Mucosa of stomach (tissue), 1 donor: ENCODE measurements around the gene INSM2.

Experiments
- H3K27me3 ChIP-seq: one replicate; pipeline ENCODE4 v1.7.0; 2013; ENCODE audit warnings: mild to moderate bottlenecking, low read length; ENCODE audit not compliant: control insufficient read depth, insufficient read depth
- H3K36me3 ChIP-seq: one replicate; pipeline ENCODE4 v1.7.0; 2013; ENCODE audit warnings: low read length; ENCODE audit not compliant: control insufficient read depth, insufficient read depth
- H3K4me1 ChIP-seq: one replicate; pipeline ENCODE4 v1.7.0; 2013; ENCODE audit warnings: mild to moderate bottlenecking, low read length; ENCODE audit not compliant: control insufficient read depth, insufficient read depth
- H3K4me3 ChIP-seq: one replicate; pipeline ENCODE4 v1.7.0; 2013; ENCODE audit warnings: low read length
- H3K9ac ChIP-seq: one replicate; pipeline ENCODE4 v1.7.0; 2013; ENCODE audit warnings: mild to moderate bottlenecking, low read length, moderate library complexity
- H3K9me3 ChIP-seq: one replicate; pipeline ENCODE4 v1.7.0; 2013; ENCODE audit warnings: mild to moderate bottlenecking, low read length, moderate library complexity; ENCODE audit not compliant: control insufficient read depth
- donor health status: Pancreatic carcinoma.

INSM2 gene, protein sequence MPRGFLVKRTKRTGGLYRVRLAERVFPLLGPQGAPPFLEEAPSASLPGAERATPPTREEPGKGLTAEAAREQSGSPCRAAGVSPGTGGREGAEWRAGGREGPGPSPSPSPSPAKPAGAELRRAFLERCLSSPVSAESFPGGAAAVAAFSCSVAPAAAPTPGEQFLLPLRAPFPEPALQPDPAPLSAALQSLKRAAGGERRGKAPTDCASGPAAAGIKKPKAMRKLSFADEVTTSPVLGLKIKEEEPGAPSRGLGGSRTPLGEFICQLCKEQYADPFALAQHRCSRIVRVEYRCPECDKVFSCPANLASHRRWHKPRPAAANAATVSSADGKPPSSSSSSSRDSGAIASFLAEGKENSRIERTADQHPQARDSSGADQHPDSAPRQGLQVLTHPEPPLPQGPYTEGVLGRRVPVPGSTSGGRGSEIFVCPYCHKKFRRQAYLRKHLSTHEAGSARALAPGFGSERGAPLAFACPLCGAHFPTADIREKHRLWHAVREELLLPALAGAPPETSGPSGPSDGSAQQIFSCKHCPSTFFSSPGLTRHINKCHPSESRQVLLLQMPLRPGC

DNA sequence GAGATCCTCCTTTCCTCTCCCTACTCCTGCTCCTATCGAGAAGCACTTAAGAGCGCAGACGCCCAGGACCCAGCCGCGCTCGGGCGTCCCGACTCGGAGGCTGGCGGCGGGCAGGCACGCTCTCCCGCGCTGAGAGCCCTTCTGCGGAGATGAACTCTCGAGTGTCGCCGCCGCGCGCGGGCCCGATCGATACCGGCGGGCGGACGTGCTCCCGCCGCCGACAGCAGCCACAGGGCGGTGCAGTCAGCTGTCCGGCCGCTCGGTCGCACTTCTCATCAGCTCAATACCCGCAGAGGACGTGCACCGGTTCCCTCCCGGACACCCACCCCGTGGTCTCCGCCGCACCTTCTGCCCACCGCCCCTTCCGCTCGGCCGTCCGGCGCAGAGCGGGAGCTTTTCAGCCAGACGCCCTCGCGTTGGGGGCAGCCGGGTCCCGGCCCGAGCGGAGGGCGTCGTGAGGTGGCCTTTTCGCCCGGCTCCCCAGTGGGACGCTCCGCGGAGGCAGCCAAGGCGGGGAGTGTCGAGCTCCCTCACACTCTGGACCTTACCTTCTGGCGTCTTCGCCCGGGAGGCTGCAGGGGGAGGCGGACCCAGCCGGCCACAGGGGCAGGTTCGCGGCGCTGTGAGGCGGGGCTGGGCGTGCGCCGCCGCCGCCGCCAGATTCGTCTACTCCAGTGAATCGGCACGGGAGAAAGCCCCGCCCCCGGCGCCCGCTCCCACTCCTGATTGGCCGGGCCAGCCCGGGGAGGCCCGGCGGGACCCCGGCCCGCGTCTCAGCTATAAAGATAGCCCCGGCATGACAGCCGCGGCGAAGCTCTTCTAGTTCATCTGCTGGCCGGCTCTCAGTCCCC lies at the start of gene INSM2:
TSS of gene INSM2 (plus strand) at position 808 of the 851 bp plus-strand sequence. CDS start 89 bp downstream, outside the sequence.
- Histone ChIP-seq H3K4me3 (no peak within 1 kb of the TSS), H3K9ac (no peak within 1 kb of the TSS), H3K9me3 (no peaks in the 10 kb centered on the region), H3K27me3 (peaks cover 43% of the 10 kb centered on the region), H3K4me1 (peaks cover 12% of the 10 kb centered on the region), H3K36me3 (no peaks in the 10 kb centered on the region)

DNA sequence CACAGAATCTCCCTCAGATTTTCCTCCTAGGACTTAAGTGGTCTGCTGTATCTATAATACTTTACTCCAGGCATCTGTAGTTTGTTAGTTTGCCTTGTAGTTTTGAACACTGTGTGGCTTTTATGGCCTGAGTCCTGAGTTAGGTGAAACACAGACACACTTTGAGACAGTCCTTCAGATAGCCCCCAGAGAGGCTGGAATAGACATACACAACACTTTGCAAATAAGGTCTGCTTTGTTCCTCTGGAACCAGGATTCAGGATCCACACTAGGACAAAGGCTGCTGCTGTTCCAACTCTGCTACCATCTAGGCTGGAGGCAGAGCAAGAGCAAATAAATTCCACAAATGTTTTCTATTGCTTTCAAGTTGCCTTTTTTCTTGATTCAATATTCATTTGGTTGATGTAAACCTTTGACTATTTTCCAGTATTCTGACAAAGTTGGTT lies 41.4 kb upstream of the INSM2 start:
- no peaks in the 10 kb centered on the region for H3K36me3 ChIP-seq
- no peaks in the 10 kb centered on the region for H3K27me3 ChIP-seq
- no peak overlapping the region for H3K4me3 ChIP-seq
- no peaks in the 10 kb centered on the region for H3K4me1 ChIP-seq
- no peak overlapping the region for H3K9ac ChIP-seq
- no peaks in the 10 kb centered on the region for H3K9me3 ChIP-seq

DNA sequence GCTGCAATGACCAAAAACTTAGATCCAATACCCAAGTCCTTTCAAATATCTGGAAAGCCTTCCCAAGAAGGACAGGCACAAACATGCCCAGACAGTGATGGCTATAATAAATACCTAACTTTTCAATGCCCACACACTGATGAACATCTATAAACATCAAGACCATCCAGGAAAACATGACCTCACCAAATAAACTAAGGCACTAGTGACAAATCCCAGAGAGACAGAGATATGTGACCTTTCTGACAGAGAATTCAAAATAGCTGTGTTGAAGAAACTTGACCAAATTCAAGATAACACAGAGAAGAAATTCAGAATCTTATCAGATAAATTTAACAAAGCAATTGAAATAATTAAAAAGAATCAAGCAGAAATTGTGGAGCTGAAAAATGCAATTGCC lies 38.7 kb upstream of the INSM2 start:
- H3K9ac ChIP-seq: no peak overlapping the region
- H3K36me3 ChIP-seq: no peaks in the 10 kb centered on the region
- no peaks in the 10 kb centered on the region for H3K9me3 ChIP-seq
- H3K4me3 ChIP-seq: no peak overlapping the region
- no peaks in the 10 kb centered on the region for H3K4me1 ChIP-seq
- no peaks in the 10 kb centered on the region for H3K27me3 ChIP-seq

DNA sequence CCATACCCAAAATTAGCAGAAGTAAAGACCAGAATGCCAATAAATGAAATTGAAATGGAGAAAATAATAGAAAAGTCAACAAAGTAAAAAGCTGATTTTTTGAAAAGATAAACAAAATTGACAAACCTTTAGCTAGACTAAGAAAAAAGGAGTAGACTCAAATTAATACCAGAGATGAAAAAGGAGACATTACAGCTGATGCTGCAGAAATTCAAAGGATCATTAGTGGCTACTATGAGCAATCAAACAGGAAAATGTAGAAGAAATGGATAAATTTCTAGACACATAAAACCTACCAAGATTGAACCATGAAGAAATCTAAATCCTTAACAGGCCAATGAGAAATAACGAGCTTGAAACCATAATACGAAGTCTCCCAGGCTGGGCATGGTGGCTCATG lies 34.8 kb upstream of the INSM2 start:
- H3K9ac ChIP-seq: no peak overlapping the region
- no peaks in the 10 kb centered on the region for H3K27me3 ChIP-seq
- no peaks in the 10 kb centered on the region for H3K9me3 ChIP-seq
- H3K4me1 ChIP-seq: no peaks in the 10 kb centered on the region
- no peaks in the 10 kb centered on the region for H3K36me3 ChIP-seq
- no peak overlapping the region for H3K4me3 ChIP-seq

DNA sequence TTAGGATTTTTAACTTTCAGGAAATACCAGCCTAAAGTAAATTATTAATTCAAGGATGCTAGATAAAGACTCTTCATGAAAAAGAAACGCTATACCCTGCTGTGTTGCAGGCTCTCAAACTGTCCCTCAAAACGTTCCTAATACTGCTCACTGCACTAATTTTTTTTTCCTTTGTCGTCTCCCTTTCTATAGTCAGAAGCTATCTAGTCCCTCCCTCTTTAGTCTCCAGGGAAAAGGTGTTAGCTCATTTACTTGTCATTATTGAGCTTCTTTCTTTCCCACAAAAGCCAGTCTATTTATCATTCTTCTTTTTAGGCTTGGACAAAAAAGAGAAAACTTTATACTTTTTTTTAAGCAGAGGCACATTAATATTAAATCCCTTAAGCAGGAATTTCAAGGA lies 30.3 kb upstream of the INSM2 start:
- H3K9me3 ChIP-seq: no peaks in the 10 kb centered on the region
- H3K4me3 ChIP-seq: no peak overlapping the region
- H3K27me3 ChIP-seq: no peaks in the 10 kb centered on the region
- H3K36me3 ChIP-seq: no peaks in the 10 kb centered on the region
- no peak overlapping the region for H3K9ac ChIP-seq
- no peaks in the 10 kb centered on the region for H3K4me1 ChIP-seq

DNA sequence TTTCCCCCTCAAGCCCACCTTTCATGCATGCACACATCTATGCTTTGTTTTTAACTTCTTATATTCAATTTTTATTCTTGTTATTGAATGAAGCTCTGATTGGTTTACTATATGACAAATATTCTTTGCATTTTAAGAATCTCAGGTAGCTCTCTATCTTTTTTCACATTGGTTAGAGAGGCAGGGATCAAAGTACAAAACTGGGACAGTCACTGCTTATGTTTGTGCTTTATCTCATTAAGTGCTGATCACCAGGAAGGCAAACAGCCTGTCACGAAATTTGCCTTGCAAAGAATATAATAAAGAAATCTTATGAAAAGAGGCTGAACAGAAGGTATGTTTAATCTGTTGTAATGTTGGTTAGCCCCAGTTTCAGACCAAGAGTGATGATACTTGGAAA lies 29.7 kb upstream of the INSM2 start:
- Histone ChIP-seq H3K4me1 (no peaks in the 10 kb centered on the region), H3K36me3 (no peaks in the 10 kb centered on the region), H3K9me3 (no peaks in the 10 kb centered on the region), H3K27me3 (no peaks in the 10 kb centered on the region), H3K9ac (no peak overlapping the region), H3K4me3 (no peak overlapping the region)

DNA sequence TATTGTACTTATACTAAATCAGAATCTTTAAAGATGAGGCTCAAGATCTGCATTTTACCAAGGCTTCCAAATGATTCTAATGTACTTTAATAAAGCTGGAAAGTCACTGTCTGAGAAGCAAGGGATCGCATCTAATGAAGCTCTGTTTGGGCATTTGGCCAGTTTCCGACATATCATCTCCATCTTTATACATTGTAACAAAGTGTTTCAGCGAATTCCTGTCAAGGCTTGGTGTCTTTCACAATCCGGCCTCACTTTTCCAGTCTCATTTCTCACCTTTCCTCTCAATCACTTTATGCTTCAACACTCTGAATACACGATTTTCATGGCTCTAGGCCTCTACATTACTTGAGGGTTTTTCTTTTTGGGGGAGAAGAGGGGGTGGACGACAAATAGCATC lies 27.5 kb upstream of the INSM2 start:
- H3K9me3 ChIP-seq: no peaks in the 10 kb centered on the region
- no peak overlapping the region for H3K9ac ChIP-seq
- H3K36me3 ChIP-seq: no peaks in the 10 kb centered on the region
- no peaks in the 10 kb centered on the region for H3K4me1 ChIP-seq
- H3K4me3 ChIP-seq: no peak overlapping the region
- H3K27me3 ChIP-seq: no peaks in the 10 kb centered on the region

DNA sequence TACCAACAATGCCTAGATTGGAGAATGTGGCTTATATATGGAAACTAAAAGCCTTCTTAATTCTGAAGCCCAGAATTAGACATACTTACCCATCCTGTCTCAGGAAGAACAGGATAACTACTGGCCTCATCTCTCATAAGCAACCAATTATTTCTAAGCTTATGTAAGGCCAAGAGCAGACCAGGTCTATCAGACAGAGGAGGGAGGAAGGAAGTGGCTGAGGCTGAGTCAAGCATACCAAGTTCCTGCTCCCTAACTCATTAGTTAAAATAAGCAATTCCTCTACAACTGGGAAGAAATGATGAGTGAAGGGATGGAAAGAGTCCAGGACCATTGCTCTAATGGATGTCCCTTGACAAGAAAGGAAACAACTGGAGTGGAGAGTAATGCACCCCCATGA lies 27.0 kb upstream of the INSM2 start:
- Histone ChIP-seq H3K4me1 (no peaks in the 10 kb centered on the region), H3K9ac (no peak overlapping the region), H3K27me3 (no peaks in the 10 kb centered on the region), H3K4me3 (no peak overlapping the region), H3K36me3 (no peaks in the 10 kb centered on the region), H3K9me3 (no peaks in the 10 kb centered on the region)

DNA sequence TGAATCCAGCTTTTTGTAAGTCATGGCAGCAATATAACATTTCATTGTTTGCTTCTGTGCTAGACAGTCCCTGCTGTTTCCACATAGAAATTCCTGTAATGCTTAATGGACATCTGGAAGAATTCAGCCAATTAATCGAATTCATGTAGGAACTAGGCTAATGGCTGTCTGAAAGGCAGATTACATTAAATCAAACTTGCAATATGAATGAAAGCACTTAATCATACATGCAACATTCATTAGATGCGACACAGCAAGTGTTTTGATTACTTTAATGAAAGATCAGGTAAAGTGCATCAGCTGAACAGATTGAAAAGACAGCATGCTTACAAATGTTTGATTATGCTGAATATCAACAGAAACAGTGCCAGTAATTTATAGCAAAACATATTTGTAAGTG lies 24.1 kb upstream of the INSM2 start:
- H3K27me3 ChIP-seq: no peaks in the 10 kb centered on the region
- no peak overlapping the region for H3K9ac ChIP-seq
- no peak overlapping the region for H3K4me3 ChIP-seq
- no peaks in the 10 kb centered on the region for H3K4me1 ChIP-seq
- no peaks in the 10 kb centered on the region for H3K36me3 ChIP-seq
- no peaks in the 10 kb centered on the region for H3K9me3 ChIP-seq

DNA sequence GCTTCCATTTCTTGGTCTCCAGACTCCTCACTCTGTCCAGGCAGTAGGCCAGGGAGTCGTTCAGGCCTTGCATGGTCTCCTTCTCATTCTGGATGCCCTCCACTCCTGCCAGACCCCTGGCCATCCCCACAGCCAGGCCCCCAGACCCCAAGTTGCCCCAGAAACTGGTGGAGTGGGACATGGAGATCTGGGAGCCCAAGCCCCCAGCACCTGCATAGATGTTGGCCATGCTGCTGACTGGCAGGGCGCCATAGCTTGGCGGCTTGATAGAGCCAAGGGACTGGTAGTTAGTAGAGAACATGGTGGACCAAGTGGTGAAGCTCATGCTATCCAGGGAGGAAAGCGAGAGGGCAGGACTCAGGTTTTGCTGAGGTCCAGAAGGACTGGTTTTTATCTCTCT lies 21.2 kb upstream of the INSM2 start:
- no peak overlapping the region for H3K9ac ChIP-seq
- no peaks in the 10 kb centered on the region for H3K9me3 ChIP-seq
- no peaks in the 10 kb centered on the region for H3K27me3 ChIP-seq
- H3K36me3 ChIP-seq: no peaks in the 10 kb centered on the region
- no peaks in the 10 kb centered on the region for H3K4me1 ChIP-seq
- no peak overlapping the region for H3K4me3 ChIP-seq

DNA sequence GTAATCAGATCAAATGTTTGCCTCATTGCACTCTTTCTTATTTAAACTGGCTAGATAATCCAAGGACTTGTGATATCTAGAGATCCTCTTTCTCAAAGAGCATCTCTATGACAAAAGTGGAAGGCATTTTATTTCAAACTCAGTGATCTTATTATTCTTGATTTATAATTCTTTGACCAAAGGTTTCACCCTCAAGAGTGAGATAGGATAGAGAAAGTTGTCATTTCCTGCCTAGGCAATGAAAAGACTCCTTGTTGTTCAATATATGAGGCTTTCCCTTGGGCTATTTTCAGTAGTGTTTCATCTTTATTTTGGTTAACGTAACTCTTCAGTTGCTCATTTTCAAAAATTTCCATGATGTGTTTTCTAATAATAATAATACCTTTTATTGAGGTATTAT lies 18.0 kb upstream of the INSM2 start:
- no peaks in the 10 kb centered on the region for H3K36me3 ChIP-seq
- H3K9ac ChIP-seq: no peak overlapping the region
- H3K27me3 ChIP-seq: no peaks in the 10 kb centered on the region
- no peak overlapping the region for H3K4me3 ChIP-seq
- H3K4me1 ChIP-seq: no peaks in the 10 kb centered on the region
- H3K9me3 ChIP-seq: no peaks in the 10 kb centered on the region

DNA sequence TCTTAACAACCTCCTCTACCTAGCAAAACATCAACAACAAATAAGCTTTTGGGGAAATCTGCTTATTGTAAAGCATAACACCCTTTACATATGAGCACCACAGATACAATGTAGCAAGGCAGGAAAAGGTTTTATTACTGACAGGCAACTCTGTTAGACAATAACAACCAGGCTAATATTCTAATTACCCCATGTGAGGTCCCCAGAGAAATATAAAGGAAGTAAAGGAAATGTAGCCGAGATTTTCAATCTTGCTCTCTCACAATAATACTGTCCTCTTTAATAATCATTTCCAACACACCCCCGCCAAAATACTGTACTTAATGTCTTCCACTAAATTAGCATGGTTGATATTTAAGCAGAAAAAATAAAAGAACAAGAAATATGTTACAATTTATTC lies 14.0 kb upstream of the INSM2 start:
- Histone ChIP-seq H3K9ac (no peak overlapping the region), H3K4me1 (no peaks in the 10 kb centered on the region), H3K36me3 (no peaks in the 10 kb centered on the region), H3K9me3 (no peaks in the 10 kb centered on the region), H3K4me3 (no peak overlapping the region), H3K27me3 (no peaks in the 10 kb centered on the region)
